SK-N-SH (cell line): ENCODE data around the gene AREL1. TPM values are rescaled to one million over a fixed set of nuclear protein-coding genes. Genes with fewer than 3 reads are reported as not detected.

ENCODE experiments used
- CTCF ChIA-PET: fragments of 300-600, 350-600 bp; formaldehyde crosslinking; extraction: SDS; loops from one replicate; lab custom pipeline; 2021; lab: Yijun Ruan, JAX
- POLR2A ChIA-PET: fragments of 350-600 bp; sonication (Branson Sonifier 250); formaldehyde crosslinking; extraction: SDS; loops from one replicate; lab custom pipeline; 2020; ENCODE audit warnings: antibody characterized with exemption, inconsistent platforms; lab: Yijun Ruan, JAX
- DNase-seq: peaks from one replicate; pipeline ENCODE4 v3.0.0; 2012
- H2AFZ ChIP-seq: fragments of 200-600 bp; sonication (generic); 2 replicates; pipeline ENCODE4 v1.8.1; 2016; ENCODE audit warnings: antibody characterized with exemption, mild to moderate bottlenecking, low read depth
- H3F3A ChIP-seq: fragments of 200-600 bp; sonication (generic); replicated peaks from 2 replicates; pipeline ENCODE3; 2016; ENCODE audit warnings: antibody characterized with exemption, mild to moderate bottlenecking; ENCODE audit not compliant: insufficient read depth
- H3K27ac ChIP-seq, 2 experiments: fragments of 200-500 bp in 1 of 2; fragments of 200-600 bp in 1 of 2; sonication (Bioruptor generic) in 1 of 2; sonication (generic), shearing (Covaris generic) in 1 of 2; 2 replicates each; pipeline versions ENCODE4 v1.5.1 to v1.6.1; 2014 to 2016; ENCODE audit warnings: low read depth in 2 of 2, inconsistent platforms in 1 of 2, low read length in 1 of 2, mild to moderate bottlenecking in 1 of 2, mixed read lengths in 1 of 2
- H3K27me3 ChIP-seq: fragments of 200-600 bp; sonication (generic), shearing (Covaris generic); 2 replicates; pipeline ENCODE4 v1.6.1; 2016; ENCODE audit warnings: mixed run types; ENCODE audit not compliant: insufficient read depth
- H3K36me3 ChIP-seq, 2 experiments: fragments of 200-500 bp in 1 of 2; fragments of 200-600 bp in 1 of 2; sonication (Bioruptor generic) in 1 of 2; sonication (generic) in 1 of 2; replicated peaks in 1 of 2; 2 replicates each; pipeline versions ENCODE3 to v1.5.1; 2014 to 2016; ENCODE audit warnings: low read length in 1 of 2, mild to moderate bottlenecking in 1 of 2; ENCODE audit not compliant: insufficient read depth in 2 of 2, control insufficient read depth in 1 of 2
- H3K4me1 ChIP-seq, 2 experiments: fragments of 200-500 bp in 1 of 2; fragments of 200-600 bp in 1 of 2; sonication (Bioruptor generic) in 1 of 2; sonication (generic), shearing (Covaris generic) in 1 of 2; 2 replicates each; pipeline versions ENCODE4 v1.5.1 to v1.6.1; 2014 to 2016; ENCODE audit warnings: low read depth in 1 of 2, low read length in 1 of 2, mixed run types in 1 of 2; ENCODE audit not compliant: insufficient read depth in 2 of 2, control insufficient read depth in 1 of 2
- H3K4me2 ChIP-seq: fragments of 200-600 bp; sonication (generic), shearing (Covaris generic); 2 replicates; pipeline ENCODE4 v1.6.1; 2017; ENCODE audit warnings: mixed run types
- H3K4me3 ChIP-seq, 2 experiments: fragments of 200-500 bp in 1 of 2; fragments of 200-600 bp in 1 of 2; sonication (Bioruptor generic) in 1 of 2; sonication (generic), shearing (Covaris generic) in 1 of 2; 2 replicates each; pipeline versions ENCODE4 v1.5.1 to v1.8.1; 2014 to 2016; ENCODE audit warnings: low read depth in 2 of 2, inconsistent platforms in 1 of 2, low read length in 1 of 2, mild to moderate bottlenecking in 1 of 2, mixed read lengths in 1 of 2, moderate library complexity in 1 of 2
- H3K79me2 ChIP-seq: fragments of 200-600 bp; sonication (generic); 2 replicates; pipeline ENCODE4 v1.8.1; 2017; ENCODE audit warnings: mild to moderate bottlenecking; ENCODE audit not compliant: insufficient read depth
- H3K9ac ChIP-seq: fragments of 200-600 bp; sonication (generic); 2 replicates; pipeline ENCODE4 v1.6.1; 2017; ENCODE audit warnings: mixed run types
- H3K9me2 ChIP-seq: fragments of 200-600 bp; sonication (generic); 2 replicates; pipeline ENCODE4 v1.6.1; 2017; ENCODE audit warnings: mixed run types
- H3K9me3 ChIP-seq: fragments of 200-600 bp; sonication (generic); 2 replicates; pipeline ENCODE4 v1.6.1; 2017; ENCODE audit warnings: mixed run types, mild to moderate bottlenecking, moderate library complexity
- H4K20me1 ChIP-seq: fragments of 200-600 bp; sonication (generic); 2 replicates; pipeline ENCODE4 v1.6.1; 2017; ENCODE audit warnings: mild to moderate bottlenecking, mixed run types; ENCODE audit not compliant: insufficient read depth
- ELF1 ChIP-seq: IDR thresholded peaks from 2 replicates; pipeline ENCODE4 v1.4.0; 2012
- EZH2phosphoT487 ChIP-seq: fragments of 200-600 bp; sonication (generic); IDR thresholded peaks from 2 replicates; pipeline ENCODE4 v1.6.1; 2017; ENCODE audit warnings: low read depth, mixed run types, mild to moderate bottlenecking, antibody characterized with exemption, moderate library complexity, borderline replicate concordance
- FOSL2 ChIP-seq: IDR thresholded peaks from 2 replicates; pipeline ENCODE4 v1.4.0; 2012; ENCODE audit warnings: low read depth, mild to moderate bottlenecking, moderate library complexity, borderline replicate concordance
- FOXJ3 ChIP-seq: sonication (generic); formaldehyde crosslinking; IDR thresholded peaks from 2 replicates; pipeline ENCODE4 v1.5.1; 2020; ENCODE audit warnings: mild to moderate bottlenecking, missing genetic modification reagents
- GABPA ChIP-seq: IDR thresholded peaks from 2 replicates; pipeline ENCODE4 v1.4.0; 2012; ENCODE audit warnings: low read depth, mild to moderate bottlenecking
- GATA2 ChIP-seq: sonication (generic); formaldehyde crosslinking; IDR thresholded peaks from 2 replicates; pipeline ENCODE4 v1.5.0; 2020; ENCODE audit warnings: mild to moderate bottlenecking, missing genetic modification reagents
- IRF3 ChIP-seq: fragments of 150-350 bp; IDR thresholded peaks from 2 replicates; pipeline ENCODE4 v1.6.1; 2016; ENCODE audit warnings: mild to moderate bottlenecking, low read depth, low read length
- JUND ChIP-seq: IDR thresholded peaks from 2 replicates; pipeline ENCODE4 v1.4.0; 2012
- NFIC ChIP-seq: IDR thresholded peaks from 2 replicates; pipeline ENCODE4 v1.4.0; 2012; ENCODE audit warnings: borderline replicate concordance
- RAD21 ChIP-seq: IDR thresholded peaks from 2 replicates; pipeline ENCODE4 v1.6.1; 2012; ENCODE audit warnings: mild to moderate bottlenecking, low read length
- RCOR1 ChIP-seq: fragments of 150-350 bp; IDR thresholded peaks from 2 replicates; pipeline ENCODE4 v1.6.1; 2017; ENCODE audit warnings: antibody characterized with exemption, low read length
- SIN3A ChIP-seq: IDR thresholded peaks from 2 replicates; pipeline ENCODE4 v1.6.1; 2012; ENCODE audit warnings: low read depth, mild to moderate bottlenecking, low read length, moderate library complexity, borderline replicate concordance
- SMC3 ChIP-seq: IDR thresholded peaks from 2 replicates; pipeline ENCODE4 v1.6.1; 2012; ENCODE audit warnings: low read depth, low read length, improper control_type of control experiment
- TCF12 ChIP-seq: IDR thresholded peaks from 2 replicates; pipeline ENCODE4 v1.4.0; 2012
- TEAD4 ChIP-seq: IDR thresholded peaks from 2 replicates; pipeline ENCODE4 v1.4.0; 2012; ENCODE audit warnings: mild to moderate bottlenecking, borderline replicate concordance; ENCODE audit not compliant: insufficient read depth
- USF1 ChIP-seq: IDR thresholded peaks from 2 replicates; pipeline ENCODE4 v1.4.0; 2012; ENCODE audit warnings: low read depth, borderline replicate concordance
- YY1 ChIP-seq: IDR thresholded peaks from 2 replicates; pipeline ENCODE4 v1.4.0; 2012; ENCODE audit warnings: low read depth, mild to moderate bottlenecking
- WGBS: methylation state at CpG from one replicate; pipeline ENCODE4 v1.1.6; 2017; ENCODE audit warnings: low lambda C conversion rate; 5-methylcytosine and 5-hydroxymethylcytosine counted together
- polyA plus RNA-seq, 3 experiments: library from polyadenylated mRNA; depleted of rRNA; stranded (reverse); fragments of >200 nt; gene quantifications; 2 replicates each; pipeline ENCODE4 v1.2.3, GENCODE V29; 2012

AREL1 gene
- polyA plus RNA-seq, 1 of the 3 experiments (the other 2 are of a cell fraction): 35.1 TPM

- no peaks in the 10 kb centered on the region for H3K27me3 ChIP-seq
- ChIA-PET CTCF (interaction anchor here (0.8 to 1.0 kb wide), 2 partner anchors 52 kb away, joined by 3 read pairs; partner anchors contain the start of gene LTBP2), POLR2A (no interaction called here)
- H3K4me2 ChIP-seq: no peak overlapping the region
- no peaks in the 10 kb centered on the region for H3K9me2 ChIP-seq
- WGBS: 100% methylated on average over 7 of the region's 7 CpGs
- DNase-seq: no peak
- peaks cover 29% of the 10 kb centered on the region for H3F3A ChIP-seq
- TF ChIP-seq GATA2 (no peak), GABPA (no peak)
- no peaks in the 10 kb centered on the region for H4K20me1 ChIP-seq
- no peak overlapping the region for H3K9ac ChIP-seq
- H3K9me3 ChIP-seq: no peaks in the 10 kb centered on the region
- H3K4me1 ChIP-seq: peaks cover 0 to 24% of the 10 kb centered on the region in 2 experiments; a peak in 1 of 4 replicates
- H2AFZ ChIP-seq: no peak overlapping the region
- H3K36me3 ChIP-seq: peaks cover 49 to 78% of the 10 kb centered on the region in 2 experiments
- no peak overlapping the region for H3K4me3 ChIP-seq
- H3K27ac ChIP-seq: no peak overlapping the region
- no peaks in the 10 kb centered on the region for H3K79me2 ChIP-seq
Observed at GRCh38 chr14:74663884-74664283, 49.0 kb downstream of the AREL1 start.

GRCh38 chr14:74661726-74662450 lies 51.0 kb downstream of the AREL1 start:
- peaks cover 40% of the 10 kb centered on the region for H3F3A ChIP-seq
- H3K36me3 ChIP-seq: peaks cover 50 to 74% of the 10 kb centered on the region in 2 experiments
- H3K9me3 ChIP-seq: no peaks in the 10 kb centered on the region
- CTCF ChIA-PET: interaction anchor here (1.0 to 1.9 kb wide), 3 partner anchors 50 to 160 kb away, joined by 4 read pairs; partner anchors contain the start of gene LTBP2
- TF ChIP-seq FOXJ3 (CRISPR knock-in tag) (no peak), USF1 (no peak), GATA2 (no peak), YY1 (no peak), IRF3 (no peak), TEAD4 (no peak), SIN3A (no peak), RAD21 (no peak), ELF1 (no peak), JUND (no peak), TCF12 (no peak), EZH2phosphoT487 (no peak), NFIC (no peak), RCOR1 (no peak), SMC3 (no peak), FOSL2 (no peak)
- TF ChIP-seq, all 33 proteins: peak for 0
- 100% methylated on average over 7 of the region's 7 CpGs for WGBS
- POLR2A ChIA-PET: interaction anchor here (1.0 kb wide), 1 partner anchor 8 kb away, joined by 3 read pairs; no protein-coding TSS in a partner anchor
- no peak overlapping the region for H2AFZ ChIP-seq
- no peaks in the 10 kb centered on the region for H4K20me1 ChIP-seq
- peaks cover 0 to 23% of the 10 kb centered on the region in 2 experiments; a peak in 2 of 4 replicates for H3K4me1 ChIP-seq
- no peak overlapping the region for H3K4me2 ChIP-seq
- H3K79me2 ChIP-seq: no peaks in the 10 kb centered on the region
- no peak overlapping the region for H3K4me3 ChIP-seq
- no peak overlapping the region for H3K27ac ChIP-seq
- no peaks in the 10 kb centered on the region for H3K27me3 ChIP-seq
- no peak for DNase-seq
- H3K9ac ChIP-seq: no peak overlapping the region
- H3K9me2 ChIP-seq: no peaks in the 10 kb centered on the region
